Ascending aorta (tissue), 2 donors: Measurements from ENCODE around the gene RHBDL1. TPM values are rescaled to one million over a fixed set of nuclear protein-coding genes. Genes with fewer than 3 reads are reported as not detected.
A peak's percentile ranks its signal among the peaks of the same experiment; 100 is the strongest.

Experiments used
- DNase-seq, 2 donors: peaks; one replicate each; pipeline ENCODE4 v3.0.0-alpha.2; 2019; ENCODE audit warnings: low spot score in 2 of 2
- H3K27ac ChIP-seq, 2 donors: fragments of 200-600 bp; sonication (generic); one replicate each; pipeline ENCODE4 v1.5.1; 2016 to 2017; ENCODE audit warnings: mild to moderate bottlenecking in 1 of 2
- H3K27me3 ChIP-seq: fragments of 200-600 bp; sonication (generic); one replicate; pipeline ENCODE4 v1.5.1; 2017
- H3K36me3 ChIP-seq, 2 donors: fragments of 200-600 bp; sonication (generic); one replicate each; pipeline ENCODE4 v1.5.1; 2016
- H3K4me1 ChIP-seq, 2 donors: fragments of 200-600 bp; sonication (generic); one replicate each; pipeline ENCODE4 v1.5.1; 2016 to 2017; ENCODE audit warnings: mild to moderate bottlenecking in 1 of 2
- H3K4me3 ChIP-seq, 2 donors: fragments of 200-600 bp; sonication (generic); one replicate each; pipeline ENCODE4 v1.5.1; 2016 to 2017; ENCODE audit warnings: mild to moderate bottlenecking in 1 of 2
- H3K9me3 ChIP-seq, 2 donors: fragments of 200-600 bp; sonication (generic); one replicate each; pipeline ENCODE4 v1.5.1; 2016
- CTCF ChIP-seq, 3 experiments: fragments of 200-600 bp in 2 of 3; fragments of 450-650 bp in 1 of 3; sonication (generic) in 2 of 3; IDR thresholded peaks; one replicate each; pipeline ENCODE4 v1.5.1; 2016 to 2019; ENCODE audit warnings: antibody characterized with exemption in 3 of 3, mild to moderate bottlenecking in 1 of 3, moderate library complexity in 1 of 3
- intact Hi-C: fragments of 100-400 bp; cut with DNase I; formaldehyde crosslinking; loops from one replicate; pipeline ENCODE4 v1.15.1; 2023
- total RNA-seq: library from RNA; depleted of rRNA; stranded (reverse); fragments of >200 nt; gene quantifications from one replicate; pipeline ENCODE4 v1.1.0, GENCODE V29; 2016

Gene RHBDL1
- total RNA-seq, 1 donor from 2014 or later: 1.1 TPM

GRCh38 chr16:631808-632358 lies 43.6 kb upstream of the RHBDL1 start:
- Histone ChIP-seq H3K4me3 (no peak overlapping the region), H3K27ac (no peak overlapping the region), H3K27me3 (no peaks in the 10 kb centered on the region), H3K9me3 (no peaks in the 10 kb centered on the region), H3K4me1 (peaks cover 6 to 14% of the 10 kb centered on the region in 2 donors), H3K36me3 (peaks cover 27 to 36% of the 10 kb centered on the region in 2 donors)
- intact Hi-C loops: no loop called here
- no peak for TF ChIP-seq CTCF (IDR thresholded peaks at IDR 0.05)
- no peak for DNase-seq

GRCh38 chr16:632486-633335 lies 42.8 kb upstream of the RHBDL1 start:
- intact Hi-C loops: no loop called here
- no peak for TF ChIP-seq CTCF (IDR thresholded peaks at IDR 0.05)
- H3K27ac ChIP-seq: no peak overlapping the region
- no peaks in the 10 kb centered on the region for H3K27me3 ChIP-seq
- DNase-seq: no peak
- H3K4me3 ChIP-seq: no peak overlapping the region
- peaks cover 18 to 28% of the 10 kb centered on the region in 2 donors for H3K36me3 ChIP-seq
- H3K4me1 ChIP-seq: peaks cover 6 to 17% of the 10 kb centered on the region in 2 donors
- H3K9me3 ChIP-seq: no peaks in the 10 kb centered on the region

- Histone ChIP-seq H3K27ac (no peak overlapping the region), H3K27me3 (no peaks in the 10 kb centered on the region), H3K4me3 (no peak overlapping the region), H3K9me3 (no peaks in the 10 kb centered on the region), H3K36me3 (peaks cover 17 to 20% of the 10 kb centered on the region in 2 donors), H3K4me1 (peaks cover 6 to 17% of the 10 kb centered on the region in 2 donors)
- no peak for TF ChIP-seq CTCF (IDR thresholded peaks at IDR 0.05)
- DNase-seq: no peak
- intact Hi-C loops: no loop called here
These were observed 42.0 kb upstream of the RHBDL1 start for GRCh38 chr16:633336-634050.

GRCh38 chr16:634051-634670 lies 41.3 kb upstream of the RHBDL1 start:
- no peak for DNase-seq
- Histone ChIP-seq H3K36me3 (peaks cover 12 to 17% of the 10 kb centered on the region in 2 donors), H3K4me1 (peaks cover 6 to 17% of the 10 kb centered on the region in 2 donors), H3K4me3 (no peak overlapping the region), H3K27me3 (no peaks in the 10 kb centered on the region), H3K27ac (no peak overlapping the region), H3K9me3 (no peaks in the 10 kb centered on the region)
- intact Hi-C loops: no loop called here
- no peak for TF ChIP-seq CTCF (IDR thresholded peaks at IDR 0.05)

- Histone ChIP-seq H3K9me3 (no peaks in the 10 kb centered on the region), H3K27me3 (no peaks in the 10 kb centered on the region), H3K4me3 (peak overlapping the region; percentile 81 to 97), H3K36me3 (peaks cover 12 to 17% of the 10 kb centered on the region in 2 donors), H3K27ac (no peak overlapping the region), H3K4me1 (peaks cover 6 to 17% of the 10 kb centered on the region in 2 donors)
- no peak for TF ChIP-seq CTCF (IDR thresholded peaks at IDR 0.05)
- no peak for DNase-seq
- intact Hi-C loops: loop anchor here (5.0 kb wide), 1 partner anchor 977 kb away; the partner anchor contains the start of genes CRAMP1 and IFT140
These were observed 40.5 kb upstream of the RHBDL1 start for GRCh38 chr16:634996-635395.
